Activated gamma-delta T cell treated with anti-CD3 and anti-CD28 coated beads, Interleukin-2, amount 50 U/mL, for 16 hours (primary cell): ENCODE data around the gene ABO.
"Not testable (repeated sequence)": the region's sequence is repeated elsewhere in the genome, so short reads cannot be mapped to it uniquely, and the experiment has no call there.

Experiments
- DNase-seq: peaks from one replicate; pipeline ENCODE4 v3.0.0-alpha.2; 2020; ENCODE audit warnings: low read depth

ABO gene

DNA sequence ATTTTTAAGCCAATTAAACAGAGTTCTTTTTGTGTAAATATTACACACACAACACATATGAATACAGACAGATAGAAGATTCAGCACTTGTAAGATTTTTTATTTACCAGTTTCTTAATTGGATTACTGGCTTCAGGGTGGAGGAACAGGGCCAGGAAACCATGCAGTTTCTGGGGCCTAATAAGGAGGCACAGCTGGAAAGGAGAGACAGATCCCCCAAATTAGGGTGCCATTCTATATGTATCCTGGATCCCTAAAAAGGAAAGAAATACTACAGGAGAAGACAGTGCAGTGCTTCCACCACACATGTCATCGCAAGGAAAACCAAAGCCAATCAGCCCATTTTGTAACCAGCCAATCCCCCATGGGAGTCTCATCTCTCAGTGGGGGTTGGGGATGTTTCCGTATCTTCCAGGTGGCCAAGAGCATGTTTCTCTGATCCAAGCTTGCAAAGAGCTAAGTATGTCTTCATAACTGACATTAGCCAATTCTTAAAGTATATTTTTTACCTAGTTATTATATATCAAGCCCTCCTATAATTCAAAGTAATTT lies 15.8 kb upstream of the ABO start:
- no peak for DNase-seq

DNA sequence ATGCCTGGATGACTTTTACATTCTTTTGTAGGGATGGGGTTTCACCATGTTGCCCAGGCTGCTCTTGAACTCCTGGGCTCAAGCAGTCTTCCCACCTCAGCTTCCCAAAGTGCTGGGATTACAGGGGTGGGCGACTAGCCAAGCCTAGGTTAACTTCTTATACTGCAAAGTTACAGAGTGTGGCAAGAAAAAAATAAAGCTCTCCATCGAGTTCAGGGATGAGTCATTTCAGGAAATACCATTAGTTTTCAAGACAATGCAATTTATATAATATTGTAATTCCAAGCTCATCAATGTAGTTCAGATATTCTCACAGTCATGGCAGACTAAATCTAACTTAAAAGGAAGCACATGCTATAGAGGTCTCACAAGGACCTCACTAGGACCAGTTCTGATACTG lies 11.5 kb upstream of the ABO start:
- DNase-seq, result no peak

DNA sequence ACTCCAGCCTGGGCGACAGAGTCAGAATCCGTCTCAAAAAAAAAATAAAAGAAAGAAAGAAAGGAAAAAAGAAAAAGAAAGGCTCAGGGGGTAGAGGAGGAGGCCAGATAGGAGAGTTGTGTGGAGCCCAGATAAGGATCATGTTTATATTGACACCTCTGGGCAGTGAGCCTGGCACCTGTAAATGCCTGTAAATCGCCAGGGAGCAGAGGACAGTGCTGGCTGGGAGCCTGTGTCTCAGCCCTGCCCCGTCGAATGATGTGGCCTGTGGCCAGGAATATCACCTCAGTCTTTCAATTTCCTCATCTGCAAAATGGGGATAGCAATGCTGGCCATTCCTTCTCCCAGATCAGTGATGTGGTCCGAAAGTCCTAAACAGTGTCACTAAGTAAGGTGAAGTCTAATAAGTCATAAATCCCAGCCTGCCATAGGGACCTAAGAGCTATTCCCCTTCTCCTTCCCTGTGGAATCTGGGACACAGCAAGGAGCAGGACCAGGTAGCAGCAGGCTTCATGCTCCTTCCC lies 10.3 kb upstream of the ABO start:
- DNase-seq, result no peak

DNA sequence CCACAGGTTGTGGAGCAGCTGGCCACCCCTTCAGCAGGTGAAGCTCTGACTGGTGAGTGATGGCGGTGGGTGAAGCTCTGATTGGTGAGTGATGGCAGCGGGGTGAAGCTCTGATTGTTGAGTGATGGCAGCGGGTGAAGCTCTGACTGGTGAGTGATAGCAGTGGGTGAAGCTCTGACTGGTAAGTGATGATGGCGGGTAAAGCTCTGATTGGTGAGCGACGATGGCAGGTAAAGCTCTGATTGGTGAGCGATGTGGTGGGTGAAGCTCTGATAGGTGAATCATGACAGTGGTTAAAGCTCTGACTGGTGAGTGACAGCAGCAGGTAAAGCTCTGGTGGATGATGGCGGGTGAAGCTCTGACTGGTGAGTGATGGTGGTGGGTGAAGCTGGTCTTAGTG lies 9.4 kb upstream of the ABO start:
- DNase-seq, result no peak

DNA sequence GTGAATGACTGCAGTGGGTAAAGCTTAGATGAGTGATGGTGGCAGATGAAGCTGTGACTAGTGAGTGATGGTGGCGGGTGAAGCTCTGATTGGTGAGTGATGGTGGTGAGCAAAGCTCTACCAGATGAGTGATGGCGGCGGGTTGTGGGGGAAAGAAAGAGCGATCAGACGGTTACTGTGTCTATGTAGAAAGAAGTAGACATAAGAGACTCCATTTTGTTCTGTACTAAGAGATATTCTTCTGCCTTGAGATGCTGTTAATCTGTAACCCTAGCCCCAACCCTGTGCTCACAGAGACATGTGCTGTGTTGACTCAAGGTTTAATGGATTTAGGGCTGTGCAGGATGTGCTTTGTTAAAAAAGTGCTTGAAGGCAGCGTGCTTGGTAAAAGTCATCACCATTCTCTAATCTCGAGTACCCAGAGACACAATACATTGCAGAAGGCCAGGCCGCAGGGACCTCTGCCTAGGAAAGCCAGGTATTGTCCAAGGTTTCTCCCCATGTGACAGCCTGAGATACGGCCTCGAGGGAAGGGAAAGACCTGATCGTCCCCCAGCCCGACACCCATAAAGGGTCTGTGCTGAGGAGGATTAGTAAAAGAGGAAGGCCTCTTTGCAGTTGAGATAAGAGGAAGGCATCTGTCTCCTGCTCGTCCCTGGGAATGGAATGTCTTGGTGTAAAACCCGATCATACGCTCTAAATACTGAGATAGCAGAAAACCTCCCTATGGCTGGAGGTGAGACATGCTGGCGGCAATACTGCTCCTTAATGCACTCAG lies 8.4 kb upstream of the ABO start:
- not testable (repeated sequence) for DNase-seq

DNA sequence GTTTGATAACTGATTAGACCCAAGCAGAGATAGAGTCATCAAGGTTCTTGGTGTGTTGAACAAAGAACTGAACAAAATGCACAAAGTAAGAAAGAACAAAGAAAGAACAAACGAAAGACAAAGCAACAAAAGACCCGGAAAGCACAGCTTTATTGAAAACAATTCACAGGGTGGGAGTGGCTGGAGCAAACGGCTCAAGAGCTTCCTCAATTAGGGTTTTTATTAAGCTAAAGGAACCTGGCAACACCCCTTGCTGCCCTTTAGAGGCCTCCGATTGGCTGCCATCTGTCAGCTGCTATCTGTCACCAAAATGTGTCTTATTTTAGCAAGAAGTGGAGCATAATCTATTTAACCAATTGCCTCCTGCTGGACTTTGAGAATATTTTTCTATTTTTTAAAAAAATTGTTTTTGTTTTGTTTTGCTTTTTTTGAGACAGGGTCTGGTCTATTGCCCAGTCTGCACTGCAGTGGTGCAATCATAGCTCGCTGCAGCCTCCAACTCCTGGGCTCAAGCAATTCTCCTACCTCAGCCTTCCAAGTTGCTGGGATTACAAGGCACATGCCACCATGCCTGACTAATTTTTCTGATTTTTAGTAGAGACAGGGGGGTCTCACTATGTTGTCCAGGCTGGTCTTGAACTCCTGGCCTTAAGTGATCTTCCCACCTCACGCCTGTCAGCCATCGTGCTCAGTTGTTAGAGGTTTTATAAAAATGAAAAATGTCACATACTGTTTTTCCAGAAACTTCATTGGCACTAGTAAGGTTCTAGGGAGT lies 7.7 kb upstream of the ABO start:
- DNase-seq, result no peak

DNA sequence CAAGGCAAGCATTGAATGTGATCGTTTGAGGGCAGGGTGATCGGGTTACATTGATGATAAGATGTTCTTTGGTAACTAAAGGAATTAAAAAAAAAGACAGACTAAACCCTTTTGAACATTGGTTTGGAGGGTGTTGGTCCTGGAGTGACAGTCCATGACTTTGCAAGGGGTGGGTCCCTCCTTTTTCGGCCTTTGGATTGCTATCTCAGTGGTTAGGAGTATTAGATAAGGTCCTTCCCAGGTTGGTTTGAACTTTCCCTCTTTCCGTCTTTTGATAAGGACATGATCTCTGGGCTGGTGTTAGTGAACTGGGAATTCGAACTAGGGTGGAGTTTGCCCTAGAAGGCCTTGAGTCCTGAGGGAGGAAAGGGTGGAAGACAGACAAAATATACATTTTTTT lies 5.4 kb upstream of the ABO start:
- DNase-seq, result no peak

DNA sequence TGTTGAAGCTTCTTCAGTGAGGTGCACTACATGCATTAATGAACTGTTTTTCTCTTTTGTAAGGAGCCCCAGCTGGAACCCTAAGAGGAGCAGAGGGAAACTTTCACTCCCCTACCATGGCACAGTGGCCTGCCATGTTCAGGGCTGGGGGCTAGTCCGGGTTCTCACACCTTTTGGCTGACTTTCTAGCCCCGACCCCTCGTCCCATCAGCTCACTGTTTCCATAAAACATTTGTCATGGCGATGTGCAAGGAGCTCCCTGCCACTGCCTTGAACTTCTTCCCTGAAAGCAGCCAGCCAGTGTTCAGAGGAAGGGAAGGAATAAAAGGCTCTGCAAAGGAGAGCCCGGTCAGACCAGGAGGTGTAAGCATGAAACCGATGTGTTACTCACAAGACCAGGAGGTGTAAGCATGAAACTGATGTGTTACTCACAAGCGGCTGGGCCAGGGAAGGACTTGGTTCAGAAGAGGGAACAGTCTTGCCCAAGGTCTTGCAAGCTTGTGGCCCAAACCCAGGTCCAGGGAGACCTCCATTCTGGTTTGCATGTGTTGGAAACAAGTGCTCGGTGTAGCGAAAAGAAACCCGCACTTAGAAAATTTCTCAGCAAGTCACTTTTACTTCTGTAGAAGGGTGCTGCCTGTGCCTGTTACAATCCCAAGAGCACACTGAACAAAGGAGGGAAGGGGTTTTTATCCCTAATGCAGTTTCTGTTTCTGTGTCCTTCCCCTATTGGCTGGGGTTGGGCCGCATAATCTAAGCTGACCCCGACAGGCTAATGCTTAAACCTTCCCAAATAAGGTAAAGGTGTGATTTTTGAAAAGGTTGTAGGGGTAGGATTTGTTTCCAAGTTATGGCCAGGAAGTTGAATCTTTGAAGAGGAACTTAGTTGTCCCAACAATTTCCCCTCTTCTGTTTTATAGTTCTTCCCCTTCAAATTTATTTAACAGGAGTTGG lies 3.4 kb upstream of the ABO start:
- DNase-seq, result no peak

DNA sequence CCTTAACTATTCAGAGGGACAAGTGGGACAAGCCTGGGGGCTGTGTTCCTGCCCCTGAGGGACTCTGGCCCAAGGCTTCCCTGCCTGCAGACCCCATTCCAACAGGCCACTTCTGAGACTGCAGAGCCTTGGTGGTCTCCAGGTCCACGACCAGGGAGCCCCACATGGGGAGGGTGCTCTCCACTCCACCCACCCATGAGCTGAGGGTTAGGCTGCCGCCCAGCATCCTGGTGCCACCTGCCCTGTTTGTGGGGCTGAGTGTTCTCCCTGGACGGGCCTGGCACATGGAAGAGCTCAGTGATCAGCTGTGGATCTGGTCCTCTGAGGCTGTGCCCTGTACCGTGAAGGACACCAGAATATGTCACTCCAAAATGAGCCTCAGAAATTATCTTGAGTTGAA lies 2.5 kb upstream of the ABO start:
- DNase-seq, result no peak

DNA sequence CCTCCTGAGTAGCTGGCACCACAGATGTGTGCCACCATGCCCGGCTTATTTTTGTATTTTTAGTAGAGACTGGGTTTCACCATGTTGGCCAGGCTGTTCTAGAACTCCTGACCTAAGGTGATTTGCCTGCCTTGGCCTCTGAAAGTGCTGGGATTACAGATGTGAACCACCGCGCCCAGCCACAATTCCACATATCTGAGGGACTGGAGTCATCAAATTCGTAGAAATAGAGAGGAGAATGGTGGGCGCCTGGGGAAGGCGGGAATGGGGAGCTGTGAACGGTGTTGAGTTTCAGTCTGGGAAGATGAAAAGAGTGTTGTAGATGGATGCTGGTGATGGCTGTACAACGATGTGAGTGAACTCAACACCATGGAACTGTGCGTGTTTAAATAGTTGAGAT lies 1.9 kb upstream of the ABO start:
- no peak for DNase-seq

DNA sequence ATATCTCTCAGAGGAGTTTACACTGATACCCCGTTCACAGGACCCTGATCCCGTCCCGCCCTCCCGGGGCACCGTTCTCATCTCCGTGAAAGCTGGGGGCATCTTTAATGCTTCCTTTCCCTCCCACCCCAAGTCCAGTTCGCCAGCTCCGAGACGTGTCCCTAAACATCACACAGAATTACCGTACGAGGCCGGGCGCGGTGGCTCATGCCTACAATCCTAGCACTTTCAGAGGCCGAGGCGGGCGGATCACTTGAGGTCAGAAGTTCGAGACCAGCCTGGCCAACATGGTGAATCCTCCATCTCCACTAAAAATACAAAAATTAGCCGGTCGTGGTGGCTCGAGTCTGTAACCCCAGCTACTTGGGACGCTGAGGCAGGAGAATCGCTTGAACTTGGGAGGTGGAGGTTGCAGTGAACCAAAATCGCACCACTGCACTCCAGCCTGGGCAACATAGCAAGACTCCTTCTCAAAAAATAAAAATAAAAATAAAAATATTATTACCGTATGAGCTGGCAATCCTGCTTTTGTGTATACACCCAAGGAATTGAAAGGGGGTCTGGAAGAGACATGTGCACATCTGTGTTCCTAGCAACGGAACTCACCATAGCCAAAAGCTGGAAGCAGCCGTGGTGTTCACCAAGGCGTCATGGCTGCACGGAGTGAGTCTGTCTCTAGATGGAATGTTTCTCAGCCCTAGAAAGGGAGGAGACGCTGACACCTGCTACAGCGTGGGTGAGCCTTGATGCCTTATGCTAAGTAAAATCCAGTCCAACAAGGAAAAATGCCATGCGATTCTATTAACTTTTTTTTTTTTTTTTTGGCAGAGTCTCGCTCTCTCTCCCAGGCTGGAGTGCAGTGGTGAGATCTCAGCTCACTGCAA lies 1.2 kb upstream of the ABO start:
- no peak for DNase-seq

DNA sequence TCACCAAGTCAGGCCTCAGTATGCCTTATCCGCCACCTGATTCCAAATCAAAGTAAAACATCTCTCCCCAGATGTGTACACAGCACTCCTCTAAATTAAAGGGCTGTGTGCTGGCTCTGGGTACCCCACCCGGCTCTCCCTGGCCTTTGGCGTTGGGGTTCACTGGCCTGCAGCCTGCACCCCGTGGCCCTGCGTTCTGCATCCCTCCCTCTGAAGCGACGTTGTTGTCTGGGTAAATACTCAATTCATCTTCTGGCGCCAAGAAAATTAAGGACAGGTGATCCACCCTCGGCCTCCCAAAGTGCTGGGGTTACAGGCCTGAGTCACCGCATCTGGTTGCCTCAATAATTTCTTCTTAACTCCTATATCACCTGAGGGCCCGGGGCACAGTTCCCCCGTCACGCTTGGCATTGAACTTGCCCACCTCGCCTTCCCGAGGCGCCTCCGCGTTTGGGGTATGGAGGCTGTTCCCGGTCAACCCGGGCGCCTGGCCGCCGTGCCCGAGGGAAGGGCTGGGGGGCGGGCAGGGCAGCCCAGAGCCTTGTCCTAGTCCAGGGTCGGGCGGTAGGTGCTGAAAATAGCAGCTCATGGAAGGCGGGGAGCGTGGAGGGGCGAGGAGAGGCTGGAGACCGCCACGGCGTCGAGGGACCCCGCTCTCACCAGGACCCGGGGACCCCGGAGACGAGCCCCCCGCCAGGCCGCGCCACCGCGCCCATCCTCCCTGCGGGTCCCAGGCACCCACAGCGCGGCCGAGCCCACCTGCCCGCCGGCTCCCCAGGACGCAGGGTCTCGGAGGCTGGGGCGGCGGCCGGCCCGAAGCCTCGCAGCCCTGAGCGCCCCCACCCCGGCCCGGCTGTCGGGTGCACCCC lies 531 bp downstream of the ABO start:
- no peak for DNase-seq

DNA sequence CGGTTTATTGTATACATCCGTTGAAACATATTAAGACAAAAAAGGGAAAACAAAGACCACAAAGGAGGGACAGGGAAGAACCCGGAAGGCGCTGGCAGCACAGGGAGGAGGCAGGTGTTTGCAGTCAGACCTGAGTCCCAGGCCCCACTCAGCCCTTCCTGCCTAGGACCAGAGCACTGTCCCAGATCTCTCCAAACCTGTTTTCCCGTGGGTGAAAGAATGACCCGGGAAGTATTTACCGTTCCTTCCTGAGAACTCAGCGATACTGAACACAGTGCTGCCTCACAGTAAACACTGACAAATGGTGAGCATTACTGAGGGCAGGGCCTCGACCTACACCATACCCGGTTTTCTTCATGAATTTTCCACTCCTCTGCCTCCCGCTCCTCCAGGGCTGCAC lies 1.2 kb downstream of the ABO start:
- no peak for DNase-seq

DNA sequence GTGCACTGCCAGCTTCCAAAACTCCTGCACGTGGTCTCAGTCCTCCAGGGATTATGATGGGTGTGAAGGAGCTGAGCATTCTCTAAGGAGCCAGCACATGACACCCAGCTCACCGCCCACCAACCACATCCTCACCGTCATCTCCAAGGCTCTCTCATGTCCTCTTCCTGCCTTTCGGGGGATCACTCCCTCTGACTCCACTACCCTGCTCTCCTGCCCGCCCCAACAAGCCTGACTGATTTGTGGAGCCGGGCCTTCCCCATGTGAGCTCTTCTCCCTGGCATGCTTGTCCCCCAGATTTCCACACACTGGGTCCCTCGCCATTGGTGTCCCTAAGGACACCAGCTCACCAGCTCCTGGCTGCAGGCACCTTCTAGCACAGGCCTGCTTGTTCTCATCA lies 1.9 kb downstream of the ABO start:
- no peak for DNase-seq

DNA sequence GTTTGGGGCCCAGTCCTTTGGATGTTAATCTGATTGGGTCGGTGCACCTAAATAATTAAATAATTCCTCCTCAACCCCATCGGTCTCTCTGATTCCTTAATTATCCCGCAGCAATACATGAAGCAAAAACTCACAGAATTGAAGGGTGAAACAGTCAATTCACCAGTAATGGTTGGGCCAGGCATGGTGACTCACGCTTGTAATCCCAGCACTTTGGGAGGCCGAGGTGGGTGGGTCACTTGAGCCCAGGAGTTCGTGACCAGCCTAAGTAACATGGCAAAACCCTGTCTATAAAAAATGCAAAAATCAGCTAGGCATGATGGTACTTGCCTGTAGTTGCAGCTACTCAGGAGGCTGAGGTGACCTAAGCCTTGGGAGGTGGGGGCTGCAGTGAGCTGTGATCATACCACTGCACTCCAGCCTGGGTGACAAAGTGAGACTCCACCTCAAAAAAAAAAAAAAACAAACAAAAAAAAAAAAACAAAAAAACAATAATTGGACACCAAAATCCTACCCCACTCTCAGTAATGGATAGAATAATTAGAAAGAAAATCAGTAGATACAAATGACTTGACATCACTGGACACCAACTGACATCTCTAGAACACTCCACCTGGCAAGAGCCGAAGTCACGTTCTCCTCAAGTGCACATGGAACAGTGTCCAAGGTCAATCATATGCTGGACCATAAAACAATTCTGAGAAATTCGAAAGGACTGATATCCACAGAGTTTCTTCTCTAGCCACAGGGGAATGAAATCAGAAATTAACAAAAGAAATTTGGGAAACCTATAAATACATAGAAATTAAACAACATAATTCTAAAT lies 5.3 kb downstream of the ABO start:
- no peak for DNase-seq

DNA sequence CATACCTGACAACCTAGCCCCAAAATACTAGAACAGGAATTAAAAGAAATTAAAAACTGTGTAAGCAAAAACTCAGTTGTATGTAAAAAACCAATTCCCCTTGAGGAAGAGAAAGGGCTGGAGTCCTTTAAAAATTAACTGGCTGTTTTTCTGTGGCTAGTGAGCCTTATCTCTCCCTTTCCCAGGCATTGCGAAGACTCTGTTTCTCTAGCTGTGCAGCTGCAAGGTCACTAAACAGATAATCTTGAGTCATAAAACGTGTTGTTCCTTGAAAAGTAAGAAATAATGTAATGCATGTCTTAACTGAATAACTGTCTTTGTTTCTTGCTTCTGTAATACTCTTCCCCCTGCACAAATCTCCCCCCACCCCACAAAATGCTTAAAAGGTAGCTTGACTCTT lies 5.9 kb downstream of the ABO start:
- DNase-seq, result not testable (repeated sequence)

DNA sequence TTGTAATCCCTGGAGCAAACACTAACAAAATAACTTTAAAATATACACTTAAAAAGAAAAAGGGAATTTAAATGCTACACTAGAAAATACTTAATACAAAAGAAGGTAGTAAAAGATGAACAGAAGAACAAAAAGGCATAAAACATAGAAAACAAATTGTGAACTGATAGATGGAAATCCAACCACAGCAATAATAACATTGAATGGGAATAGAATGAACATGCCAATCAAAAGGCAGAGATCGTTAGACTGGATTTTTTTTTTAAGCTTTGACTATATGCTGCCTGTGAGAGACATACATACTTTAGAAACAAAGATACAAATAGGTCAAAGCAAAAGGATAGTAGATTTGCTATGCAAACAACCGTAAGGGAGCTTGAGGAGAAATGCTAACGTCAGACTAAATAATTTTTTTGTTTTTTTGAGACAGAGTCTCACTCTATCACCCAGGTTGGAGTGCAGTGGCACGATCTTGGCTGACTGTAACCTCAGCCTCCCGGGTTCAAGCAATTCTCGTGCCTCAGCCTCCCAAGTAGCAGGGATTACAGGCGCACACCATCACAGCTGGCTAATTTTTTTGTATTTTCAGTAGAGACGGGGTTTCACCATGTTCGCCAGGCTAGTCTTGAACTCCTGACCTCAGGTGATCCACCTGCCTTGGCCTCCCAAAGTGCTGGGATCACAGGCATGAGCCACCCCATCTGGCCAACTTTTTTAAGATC lies 6.5 kb downstream of the ABO start:
- no peak for DNase-seq

DNA sequence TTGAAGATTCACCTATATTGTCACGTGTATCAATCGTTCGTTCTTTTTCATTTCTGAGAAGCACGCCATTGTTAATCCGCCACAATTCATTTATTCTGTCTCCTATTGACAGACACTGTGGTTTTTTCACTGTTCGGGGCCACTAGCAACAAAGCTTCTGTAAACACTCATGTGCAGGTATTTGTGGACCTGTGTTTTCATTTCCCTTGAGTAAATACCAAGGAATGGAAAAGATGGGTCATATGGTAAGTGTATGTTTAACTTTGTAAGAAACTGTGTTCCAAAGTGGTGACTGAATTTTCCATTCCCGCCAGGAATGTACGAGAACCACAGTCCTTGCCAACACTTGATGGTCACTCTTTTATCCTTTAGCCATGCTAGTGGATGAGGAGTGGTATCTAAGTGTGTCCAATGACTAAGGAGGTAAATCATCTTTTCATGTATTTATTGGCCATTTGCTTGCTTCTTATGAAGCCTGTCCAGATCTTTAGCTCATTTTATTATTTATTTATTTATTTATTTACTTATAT lies 10.7 kb downstream of the ABO start:
- DNase-seq, result no peak
